WERI-Rb-1 (cell line): ENCODE data around the gene ANO4.

Experiments
- DNase-seq: peaks from one replicate; pipeline ENCODE4 v3.0.0-alpha.2; 2020
- H3K27ac ChIP-seq: fragments of 250-450 bp; sonication (Bioruptor Pico); 2 replicates; pipeline ENCODE4 v1.5.1; 2020; ENCODE audit warnings: mild to moderate bottlenecking, moderate library complexity
- H3K27me3 ChIP-seq: fragments of 250-450 bp; sonication (Bioruptor Pico); 2 replicates; pipeline ENCODE4 v1.5.1; 2021; ENCODE audit warnings: mild to moderate bottlenecking, low read depth, moderate library complexity; ENCODE audit not compliant: insufficient read depth, severe bottlenecking
- H3K36me3 ChIP-seq: fragments of 250-450 bp; sonication (Bioruptor Pico); 2 replicates; pipeline ENCODE4 v1.5.1; 2020; ENCODE audit warnings: mild to moderate bottlenecking, moderate library complexity
- H3K4me3 ChIP-seq: 2 replicates; pipeline ENCODE4 v1.5.1; 2011; ENCODE audit warnings: low read depth, mild to moderate bottlenecking, control low read depth, low read length
- H3K9me3 ChIP-seq: fragments of 250-450 bp; sonication (Bioruptor Pico); 2 replicates; pipeline ENCODE4 v1.5.1; 2021; ENCODE audit warnings: mild to moderate bottlenecking, moderate library complexity; ENCODE audit not compliant: severe bottlenecking
- CTCF ChIP-seq: IDR thresholded peaks from 2 replicates; pipeline ENCODE4 v1.5.1; 2011; ENCODE audit warnings: low read depth, mild to moderate bottlenecking, control low read depth, inconsistent platforms, low read length

Gene ANO4

DNA sequence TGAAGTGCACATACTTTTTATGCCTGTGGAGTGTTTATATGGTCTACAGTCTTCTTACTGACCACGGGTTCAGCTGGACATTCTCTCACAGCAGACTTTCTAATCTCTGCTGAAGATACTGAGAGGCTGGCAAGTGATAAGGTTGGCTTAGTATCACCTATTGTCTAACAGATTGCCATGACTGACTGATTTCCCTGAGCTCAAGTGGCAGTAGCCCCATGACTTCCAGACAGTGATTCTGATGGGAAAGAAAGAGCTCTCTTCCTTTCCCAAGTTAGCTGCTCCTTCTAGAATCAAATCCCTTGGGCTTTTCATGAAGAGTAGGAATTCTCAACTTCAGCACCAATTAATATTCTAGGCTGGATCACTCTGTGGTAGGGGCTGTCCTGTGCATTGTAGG, 141.4 kb downstream of the ANO4 start:
- no peaks in the 10 kb centered on the region for H3K36me3 ChIP-seq
- DNase-seq = no peak
- H3K9me3 ChIP-seq = no peaks in the 10 kb centered on the region
- no peak overlapping the region for H3K4me3 ChIP-seq
- no peak for TF ChIP-seq CTCF
- H3K27me3 ChIP-seq = no peaks in the 10 kb centered on the region
- no peak overlapping the region for H3K27ac ChIP-seq

DNA sequence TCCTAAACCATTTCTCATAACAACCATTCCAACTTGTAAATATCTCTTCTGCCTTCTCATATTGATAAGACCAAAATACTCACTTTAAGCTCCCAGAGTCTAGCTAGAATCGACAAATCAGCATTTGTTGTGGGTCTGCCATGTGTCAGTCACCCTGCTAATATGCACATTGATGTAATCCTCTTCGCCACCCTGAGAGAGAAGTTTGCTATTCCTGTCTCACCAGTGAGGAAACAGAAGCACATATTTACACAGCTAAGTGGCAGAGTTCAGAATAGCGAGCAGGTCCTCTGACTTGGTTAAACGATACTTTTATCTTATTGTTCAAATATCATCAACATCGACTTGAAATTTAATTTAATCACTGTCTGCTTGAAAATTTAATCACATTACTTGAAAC, 142.1 kb downstream of the ANO4 start:
- no peak for TF ChIP-seq CTCF
- Histone ChIP-seq H3K4me3 (no peak overlapping the region), H3K27ac (no peak overlapping the region), H3K9me3 (no peaks in the 10 kb centered on the region), H3K36me3 (no peaks in the 10 kb centered on the region), H3K27me3 (no peaks in the 10 kb centered on the region)
- DNase-seq = no peak

GRCh38 chr12:100940503-100940902, 145.9 kb downstream of the ANO4 start:
- H3K27ac ChIP-seq = no peak overlapping the region
- no peaks in the 10 kb centered on the region for H3K27me3 ChIP-seq
- no peaks in the 10 kb centered on the region for H3K36me3 ChIP-seq
- no peak for DNase-seq
- H3K4me3 ChIP-seq = no peak overlapping the region
- no peaks in the 10 kb centered on the region for H3K9me3 ChIP-seq
- TF ChIP-seq CTCF = no peak

DNA sequence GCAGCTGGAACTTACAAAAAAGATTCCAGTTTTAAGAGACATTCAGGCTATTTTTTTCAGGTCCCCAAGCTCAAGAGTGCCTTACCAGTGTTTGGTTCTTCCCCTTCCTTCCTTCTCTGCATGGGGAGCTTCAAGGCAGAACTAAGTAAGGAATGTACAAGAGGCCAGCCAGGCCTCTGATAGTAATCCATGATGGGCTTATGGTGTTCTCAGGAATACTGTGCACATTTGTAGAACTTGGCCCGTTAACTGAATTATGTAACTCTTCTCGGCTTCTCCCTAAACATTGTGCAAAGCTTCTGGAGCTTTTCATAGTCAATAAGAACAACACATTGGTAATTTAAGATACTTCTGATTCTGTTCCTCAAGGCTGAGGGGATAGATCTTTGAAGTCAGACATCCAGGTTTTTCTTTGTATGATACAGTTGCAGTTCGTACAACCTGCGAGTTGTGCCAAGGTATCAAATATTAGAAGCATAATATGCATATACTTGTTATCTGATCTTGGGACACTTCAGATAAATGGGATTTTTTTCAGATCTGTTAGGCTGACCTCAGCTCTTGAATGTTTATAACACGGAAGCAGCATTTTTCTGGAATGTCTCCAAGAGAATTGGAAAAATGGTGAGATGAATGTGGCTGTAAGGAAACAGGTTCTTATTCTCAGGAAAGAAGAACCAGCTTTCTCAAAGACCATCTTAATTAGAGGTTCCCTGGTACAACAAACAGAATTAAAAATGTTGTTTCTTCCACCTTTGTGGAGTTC, 148.6 kb downstream of the ANO4 start:
- H3K27me3 ChIP-seq = no peaks in the 10 kb centered on the region
- no peak for TF ChIP-seq CTCF
- H3K9me3 ChIP-seq = no peaks in the 10 kb centered on the region
- no peaks in the 10 kb centered on the region for H3K36me3 ChIP-seq
- no peak overlapping the region for H3K4me3 ChIP-seq
- DNase-seq = no peak
- H3K27ac ChIP-seq = no peak overlapping the region

- DNase-seq = peak; percentile 21
- no peaks in the 10 kb centered on the region for H3K27me3 ChIP-seq
- no peaks in the 10 kb centered on the region for H3K9me3 ChIP-seq
- H3K36me3 ChIP-seq = no peaks in the 10 kb centered on the region
- TF ChIP-seq CTCF = 0 out of 2 replicates have a peak, but pooled peaks have one; percentile 22
- H3K27ac ChIP-seq = no peak overlapping the region
- no peak overlapping the region for H3K4me3 ChIP-seq
These were observed 157.2 kb downstream of the ANO4 start for GRCh38 chr12:100951756-100952155.

DNA sequence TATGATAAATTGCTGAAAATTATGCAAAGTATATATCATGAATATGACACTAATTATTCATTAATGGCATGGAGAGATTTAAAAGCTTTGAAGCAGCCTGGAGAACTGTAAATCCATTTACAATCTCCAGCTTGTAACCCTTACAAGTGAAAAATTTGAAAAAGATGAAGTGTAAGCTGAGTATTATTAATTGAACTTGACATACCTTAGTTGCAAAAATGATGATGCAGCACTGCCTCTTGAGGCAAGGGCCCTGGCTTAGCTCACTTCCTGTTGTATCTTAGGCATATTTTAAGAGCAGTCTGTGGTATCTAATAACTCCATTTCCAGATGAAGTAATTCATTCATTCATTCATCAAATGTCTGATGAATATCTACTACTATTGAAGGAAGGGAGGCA, 158.6 kb downstream of the ANO4 start:
- H3K36me3 ChIP-seq = no peaks in the 10 kb centered on the region
- H3K27ac ChIP-seq = no peak overlapping the region
- no peak for TF ChIP-seq CTCF
- H3K27me3 ChIP-seq = no peaks in the 10 kb centered on the region
- DNase-seq = no peak
- H3K4me3 ChIP-seq = no peak overlapping the region
- H3K9me3 ChIP-seq = no peaks in the 10 kb centered on the region
